HG03175 (cell line): ENCODE data around the gene GIMAP4.
"Not testable (repeated sequence)": the region's sequence is repeated elsewhere in the genome, so short reads cannot be mapped to it uniquely, and the experiment has no call there.

Experiments used
- ATAC-seq: cut with Tn5 transposase; IDR thresholded peaks from one replicate; pipeline ENCODE4 v1.9.1; 2021; ENCODE audit warnings: mild to moderate bottlenecking, moderate library complexity; ENCODE audit not compliant: unreplicated experiment

Gene GIMAP4

GRCh38 chr7:150579979-150580637 is 12.9 kb downstream of the GIMAP4 start:
- not testable (repeated sequence) for ATAC-seq

- no peak for ATAC-seq
These were observed 13.6 kb downstream of the GIMAP4 start for GRCh38 chr7:150580638-150581394.

- no peak for ATAC-seq
These were observed 18.0 kb downstream of the GIMAP4 start for GRCh38 chr7:150585199-150585598.

GRCh38 chr7:150586068-150586784 is 19.0 kb downstream of the GIMAP4 start:
- no peak for ATAC-seq

- ATAC-seq = no peak
These were observed 19.6 kb downstream of the GIMAP4 start for GRCh38 chr7:150586785-150587152.

- ATAC-seq = no peak
These were observed 20.4 kb downstream of the GIMAP4 start for GRCh38 chr7:150587551-150587950.

- ATAC-seq = no peak
These were observed 27.6 kb downstream of the GIMAP4 start for GRCh38 chr7:150594805-150595204.

- no peak for ATAC-seq
These were observed 28.2 kb downstream of the GIMAP4 start for GRCh38 chr7:150595361-150595760.

- not testable (repeated sequence) for ATAC-seq
These were observed 36.4 kb downstream of the GIMAP4 start for GRCh38 chr7:150603600-150603999.

- no peak for ATAC-seq
These were observed 43.0 kb downstream of the GIMAP4 start for GRCh38 chr7:150610233-150610632.

- ATAC-seq = no peak
These were observed 45.7 kb downstream of the GIMAP4 start for GRCh38 chr7:150612925-150613324.

GRCh38 chr7:150613880-150614279 is 46.7 kb downstream of the GIMAP4 start:
- ATAC-seq = no peak

GRCh38 chr7:150614426-150614825 is 47.2 kb downstream of the GIMAP4 start:
- ATAC-seq = not testable (repeated sequence)

- ATAC-seq = not testable (repeated sequence)
These were observed 48.1 kb downstream of the GIMAP4 start for GRCh38 chr7:150615221-150615755.

- ATAC-seq = no peak
These were observed 52.9 kb downstream of the GIMAP4 start for GRCh38 chr7:150620061-150620460.

- no peak for ATAC-seq
These were observed 53.6 kb downstream of the GIMAP4 start for GRCh38 chr7:150620617-150621371.

GRCh38 chr7:150621376-150621775 is 54.2 kb downstream of the GIMAP4 start:
- ATAC-seq = no peak
